ENCODE results near the gene SERPINE3.

Gene SERPINE3

GRCh38 chr13:51364404-51365008, 25.0 kb downstream of the SERPINE3 start:
- no peak for DNase-seq

DNA sequence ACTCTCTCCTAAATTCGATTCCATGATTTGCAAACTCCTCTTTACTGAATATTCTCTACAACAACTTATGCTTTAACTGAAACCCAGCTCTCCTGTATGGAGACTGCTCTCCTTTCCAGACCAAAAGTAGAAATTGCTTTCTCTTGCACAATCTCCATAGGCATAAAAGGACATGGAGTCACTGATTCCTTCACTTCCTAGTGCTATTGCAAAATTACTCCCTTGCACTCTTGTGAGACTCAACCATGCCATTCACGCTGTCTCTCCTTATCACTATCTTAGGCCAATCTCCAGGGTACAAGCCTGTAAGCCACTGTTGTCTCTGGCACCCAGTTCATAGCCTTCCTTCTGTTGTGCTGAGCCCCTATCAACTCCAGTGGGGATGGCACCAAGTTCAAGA, 30.6 kb downstream of the SERPINE3 start:
- DNase-seq, result no peak

DNA sequence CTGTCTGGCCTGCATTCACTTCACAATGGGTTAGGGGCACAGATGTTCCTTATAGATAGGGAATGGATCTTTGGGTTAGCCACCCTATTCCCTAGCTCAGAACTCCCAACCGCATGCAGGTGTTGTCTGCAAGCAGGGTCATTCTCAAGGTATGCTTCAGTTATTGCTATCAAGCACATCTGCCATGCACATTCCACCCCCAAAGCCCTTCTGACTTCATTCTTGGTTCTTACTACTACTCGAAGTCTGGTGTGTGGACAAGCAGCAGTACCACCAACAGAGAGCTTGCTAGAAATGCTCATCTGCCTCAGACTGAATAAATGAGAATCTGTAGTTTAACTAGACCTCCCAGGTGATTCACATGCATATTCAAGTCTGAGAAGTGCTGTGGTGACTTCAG, 31.3 kb downstream of the SERPINE3 start:
- DNase-seq, result no peak

- DNase-seq, result no peak
Measured at GRCh38 chr13:51371768-51372399, 32.4 kb downstream of the SERPINE3 start.

GRCh38 chr13:51373451-51373850, 34.0 kb downstream of the SERPINE3 start:
- DNase-seq, result no peak

DNA sequence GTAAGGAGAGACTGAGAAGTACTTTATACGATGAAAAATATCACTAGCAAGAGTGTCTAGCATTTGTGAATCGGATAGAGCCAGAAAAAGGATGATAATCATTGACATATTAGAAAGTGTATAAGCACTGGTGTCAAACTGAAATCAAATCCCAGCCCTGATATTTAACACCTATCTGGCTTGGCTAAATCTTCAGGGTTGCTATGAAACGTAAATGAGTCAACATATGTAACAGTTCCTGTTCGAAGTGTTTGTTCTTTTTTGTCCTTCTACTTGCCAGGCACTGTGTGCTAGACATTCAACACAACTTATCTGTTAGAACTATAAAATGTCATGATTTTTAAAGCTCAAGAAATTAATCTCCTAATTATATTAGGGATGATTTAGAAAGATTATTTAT, 40.8 kb downstream of the SERPINE3 start:
- peak; percentile 84 for DNase-seq

DNA sequence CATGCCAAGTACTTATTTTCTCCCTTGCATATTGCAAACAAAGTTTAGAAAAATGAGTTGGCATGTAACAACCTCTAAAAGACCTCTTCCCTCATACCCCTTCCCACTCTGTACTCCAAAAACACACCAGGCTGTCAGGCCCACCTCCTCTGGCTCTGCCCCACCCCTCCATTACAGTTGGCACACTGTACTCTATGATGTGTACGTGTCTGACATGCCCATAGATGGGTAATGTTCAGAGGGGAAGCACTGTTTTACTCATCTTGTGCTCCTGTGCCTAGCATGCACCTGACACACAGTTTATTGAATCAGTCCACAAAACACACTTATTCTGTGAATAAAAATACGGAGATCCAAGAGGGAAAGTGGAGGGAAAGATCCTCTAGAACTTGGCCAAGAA, 45.6 kb downstream of the SERPINE3 start:
- no peak for DNase-seq

- DNase-seq, result no peak
Measured at GRCh38 chr13:51394724-51395123, 55.2 kb downstream of the SERPINE3 start.

- DNase-seq, result no peak
Measured at GRCh38 chr13:51396352-51396751, 56.9 kb downstream of the SERPINE3 start.

GRCh38 chr13:51397262-51397941, 57.9 kb downstream of the SERPINE3 start:
- no peak for DNase-seq

GRCh38 chr13:51405176-51405575, 65.7 kb downstream of the SERPINE3 start:
- DNase-seq, result no peak

DNA sequence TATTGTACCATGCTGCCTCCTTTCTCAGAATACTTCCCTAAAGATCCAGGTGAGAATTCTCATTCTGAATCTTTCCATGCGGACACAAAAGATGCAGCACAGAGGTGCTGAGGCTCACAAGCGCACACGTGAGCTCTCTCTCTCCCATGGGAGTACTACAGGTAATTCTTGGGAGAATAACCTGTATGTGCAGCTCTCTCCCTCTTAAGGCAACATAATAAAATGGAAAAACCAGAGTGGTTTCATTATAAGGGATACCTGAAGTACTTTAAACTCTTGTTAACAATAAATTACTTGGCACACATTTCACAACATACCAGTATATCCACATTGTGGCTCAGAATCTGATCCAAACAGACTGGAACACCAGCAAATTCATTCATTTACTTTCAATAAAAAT, 72.9 kb downstream of the SERPINE3 start:
- DNase-seq, result peak; percentile 25
